NCI-H146 treated with DMSO at 0.1 percent for 48 hours (cell line): ENCODE data around the gene PRR5.
"Not testable (repeated sequence)": the region's sequence is repeated elsewhere in the genome, so short reads cannot be mapped to it uniquely, and the experiment has no call there.

Source experiments
- DNase-seq: peaks from one replicate; lab custom pipeline; 2025; ENCODE audit not compliant: unreplicated experiment; lab: John Stamatoyannopoulos, UW

PRR5 gene, protein sequence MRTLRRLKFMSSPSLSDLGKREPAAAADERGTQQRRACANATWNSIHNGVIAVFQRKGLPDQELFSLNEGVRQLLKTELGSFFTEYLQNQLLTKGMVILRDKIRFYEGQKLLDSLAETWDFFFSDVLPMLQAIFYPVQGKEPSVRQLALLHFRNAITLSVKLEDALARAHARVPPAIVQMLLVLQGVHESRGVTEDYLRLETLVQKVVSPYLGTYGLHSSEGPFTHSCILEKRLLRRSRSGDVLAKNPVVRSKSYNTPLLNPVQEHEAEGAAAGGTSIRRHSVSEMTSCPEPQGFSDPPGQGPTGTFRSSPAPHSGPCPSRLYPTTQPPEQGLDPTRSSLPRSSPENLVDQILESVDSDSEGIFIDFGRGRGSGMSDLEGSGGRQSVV

DNA sequence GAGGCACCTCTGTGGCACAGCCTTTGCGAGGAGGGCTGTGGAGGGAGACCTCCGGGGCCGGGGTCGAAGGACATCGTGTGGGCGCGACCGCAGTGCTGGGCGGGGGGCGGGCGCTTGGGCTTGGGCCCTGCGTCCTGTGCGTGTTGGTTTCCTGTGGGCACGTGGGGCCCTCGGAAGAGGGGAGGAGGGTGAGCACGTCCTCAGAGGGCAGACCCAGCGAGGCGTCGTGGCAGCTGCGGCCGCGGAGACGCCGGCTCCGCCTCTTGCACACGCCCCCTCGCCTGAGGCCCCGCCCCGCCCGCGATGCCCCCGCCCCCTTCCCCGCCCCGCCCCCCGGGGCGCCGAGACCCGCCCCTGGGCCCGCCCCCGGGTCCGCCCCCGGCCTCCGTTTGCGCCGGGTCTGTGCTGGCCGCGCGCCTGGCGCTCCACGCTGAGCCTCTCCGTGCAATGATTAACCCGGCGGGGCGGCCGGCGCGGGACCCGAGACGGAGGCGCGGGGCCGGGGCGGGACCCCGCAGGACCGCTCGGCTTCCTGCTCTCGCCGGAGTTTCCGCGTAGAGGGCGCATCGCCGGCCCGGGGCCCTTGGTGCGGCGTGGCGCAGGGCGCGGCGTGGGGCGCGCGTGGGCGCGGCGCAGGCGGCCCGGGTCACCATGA is at the start of gene PRR5:
Gene PRR5, plus strand, starts transcription at position 381 of the 655 bp plus-strand sequence. Its CDS starts 271 bp downstream, at position 652.
- DNase-seq = peak; percentile 27

DNA sequence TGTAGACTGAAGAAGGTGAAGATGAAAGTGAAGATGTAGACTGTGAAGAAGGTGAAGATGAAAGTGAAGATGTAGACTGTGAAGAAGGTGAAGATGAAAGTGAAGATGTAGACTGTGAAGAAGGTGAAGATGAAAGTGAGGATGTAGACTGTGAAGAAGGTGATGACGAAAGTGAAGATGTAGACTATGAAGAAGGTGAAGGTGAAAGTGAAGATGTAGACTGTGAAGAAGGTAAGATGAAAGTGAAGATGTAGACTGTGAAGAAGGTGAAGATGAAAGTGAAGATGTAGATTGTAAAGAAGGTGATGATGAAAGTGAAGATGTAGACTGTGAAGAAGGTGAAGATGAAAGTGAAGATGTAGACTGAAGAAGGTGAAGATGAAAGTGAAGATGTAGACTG is 49.1 kb upstream of the PRR5 start:
- DNase-seq = not testable (repeated sequence)

DNA sequence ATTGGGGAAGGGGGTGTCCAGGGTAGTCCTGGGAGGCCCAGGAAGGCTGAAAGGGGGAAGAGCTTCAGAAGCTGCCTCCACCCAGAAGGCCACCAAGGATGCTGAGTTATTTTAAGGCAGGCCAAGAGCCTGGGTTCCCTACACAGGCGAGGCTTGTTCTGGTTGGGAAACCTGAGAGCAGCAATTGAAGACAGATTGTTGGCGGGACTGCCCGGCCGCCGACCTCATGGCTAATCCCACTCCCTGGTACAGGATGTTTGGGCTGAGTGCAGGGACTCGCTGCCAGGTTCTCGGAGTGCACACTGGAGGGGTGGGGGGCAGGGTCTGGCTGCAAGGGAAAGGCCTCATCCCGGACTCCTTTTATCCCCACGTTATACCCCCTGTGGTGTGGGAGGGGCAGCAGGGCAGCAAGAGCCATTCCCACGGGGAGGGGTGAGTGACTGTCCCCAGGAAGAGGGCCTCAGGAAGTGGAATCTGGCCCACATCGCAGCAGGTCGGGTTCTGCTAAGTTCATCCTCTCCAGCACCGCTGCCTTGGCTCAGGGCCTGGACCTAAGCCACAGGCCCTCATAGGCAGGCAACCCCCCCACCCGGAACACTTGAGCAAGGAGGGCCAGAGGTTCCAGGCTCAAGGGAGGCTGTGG is 43.6 kb upstream of the PRR5 start:
- no peak for DNase-seq

DNA sequence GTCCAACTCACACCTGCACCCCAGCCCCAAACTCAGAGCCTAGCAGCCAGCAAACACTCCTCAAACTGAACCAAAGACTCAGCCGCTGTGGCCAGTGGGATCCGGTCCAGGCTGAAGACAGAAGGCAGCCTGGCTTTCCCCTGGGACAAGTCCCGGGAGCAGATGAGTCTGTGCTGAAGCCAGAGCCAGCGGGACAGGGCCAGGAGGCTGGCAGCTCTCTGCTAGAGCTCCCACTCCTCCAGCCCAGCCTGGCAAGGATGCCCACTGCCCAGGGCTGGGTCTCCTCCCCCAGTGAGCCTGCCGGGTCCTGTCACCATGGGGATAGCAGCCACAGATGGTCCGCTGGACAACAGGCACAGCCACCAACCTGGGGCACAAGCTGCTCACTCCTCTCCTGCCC is 42.9 kb upstream of the PRR5 start:
- no peak for DNase-seq

DNA sequence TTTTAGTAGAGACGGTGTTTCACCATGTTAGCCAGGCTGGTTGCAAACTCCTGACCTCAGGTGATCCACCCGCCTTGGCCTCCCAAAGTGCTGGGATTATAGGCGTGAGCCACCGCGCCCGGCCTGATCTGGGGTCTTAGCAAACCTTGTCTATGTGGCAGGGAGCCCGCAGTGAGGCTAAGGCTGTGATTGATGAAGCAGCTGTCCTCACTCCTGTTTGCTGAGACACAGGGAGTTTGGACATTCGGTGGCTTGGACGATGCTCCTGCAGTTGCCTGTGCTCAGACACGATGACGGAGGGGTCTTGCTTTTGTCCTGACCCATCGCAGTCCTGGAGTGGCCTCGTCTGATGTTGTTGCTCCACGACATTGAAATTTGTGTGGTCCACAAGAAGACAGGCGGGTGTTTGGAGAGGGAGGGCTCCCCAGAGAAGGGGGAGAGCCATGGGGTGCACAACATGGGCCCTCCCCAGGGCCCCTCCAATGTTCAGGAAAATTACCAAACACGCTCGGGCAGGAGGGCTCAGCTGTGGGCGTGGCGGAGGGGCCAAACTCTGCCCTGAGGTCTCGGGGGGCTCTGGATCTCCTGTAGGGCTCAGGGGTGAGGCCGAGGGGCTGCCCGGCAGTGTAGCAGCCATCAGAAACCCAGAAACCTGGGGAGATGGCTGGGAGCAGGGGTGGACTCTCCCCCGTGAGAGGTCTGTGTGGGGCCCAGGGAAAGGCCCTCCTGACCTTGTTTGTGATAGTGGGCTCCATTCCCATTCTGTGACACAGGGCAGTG is 41.8 kb upstream of the PRR5 start:
- DNase-seq = no peak

DNA sequence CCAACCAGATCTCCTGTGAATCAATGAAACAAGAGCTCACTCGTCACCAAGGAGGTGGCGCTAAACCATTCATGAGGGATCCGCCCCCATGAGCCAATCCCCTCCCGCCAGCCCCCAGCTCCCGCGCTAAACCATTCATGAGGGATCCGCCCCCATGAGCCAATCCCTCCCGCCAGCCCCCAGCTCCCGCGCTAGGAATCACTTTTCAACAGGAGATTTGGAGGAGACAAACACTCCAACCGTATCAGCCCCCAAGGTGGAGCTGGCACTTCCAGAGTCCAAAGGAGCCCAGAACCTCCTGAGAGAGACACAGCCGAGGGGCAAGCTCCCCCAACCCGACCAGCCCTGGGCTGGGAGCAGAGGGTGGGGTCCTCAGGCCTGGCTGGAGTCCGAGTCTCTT is 40.9 kb upstream of the PRR5 start:
- no peak for DNase-seq

DNA sequence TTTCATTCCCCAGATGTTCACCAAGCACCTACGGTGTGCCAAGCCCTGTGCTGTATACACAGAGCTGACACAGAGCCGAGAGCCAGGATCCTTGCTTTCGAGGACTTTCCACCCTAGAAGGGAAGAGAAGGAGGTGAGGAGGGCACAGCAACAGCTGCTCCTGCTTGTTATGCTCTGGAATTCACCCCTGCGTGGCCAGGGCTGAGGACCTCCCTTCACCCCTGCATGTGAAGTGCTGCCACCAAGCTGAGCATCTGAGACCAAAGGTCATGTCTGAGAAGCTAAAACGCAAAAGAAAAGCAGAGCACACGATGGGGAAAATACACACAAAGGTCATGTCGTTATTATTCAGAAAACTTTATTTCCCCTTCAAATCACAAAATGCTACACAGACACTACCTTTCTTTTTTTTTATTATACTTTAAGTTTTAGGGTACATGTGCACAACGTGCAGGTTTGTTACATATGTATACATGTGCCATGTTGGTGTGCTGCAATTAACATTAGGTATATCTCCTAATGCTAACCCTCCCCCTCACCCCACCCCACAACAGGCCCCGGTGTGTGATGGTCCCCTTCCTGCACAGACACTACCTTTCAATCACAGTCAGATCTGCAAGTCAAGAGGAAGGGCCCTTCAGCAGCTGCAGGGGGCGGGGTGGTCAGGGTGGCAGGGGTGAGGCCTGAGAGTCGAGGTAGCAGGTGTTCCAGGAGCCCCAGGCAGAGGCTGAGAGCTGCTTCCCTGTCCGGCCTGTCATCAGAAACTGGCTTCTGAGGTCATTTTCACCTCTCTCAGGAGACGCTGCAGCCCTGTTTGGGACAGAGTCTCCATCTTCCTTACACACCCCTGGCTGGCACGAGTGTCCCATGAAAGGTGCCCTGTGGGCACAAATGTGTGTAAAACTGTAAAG is 40.1 kb upstream of the PRR5 start:
- no peak for DNase-seq

DNA sequence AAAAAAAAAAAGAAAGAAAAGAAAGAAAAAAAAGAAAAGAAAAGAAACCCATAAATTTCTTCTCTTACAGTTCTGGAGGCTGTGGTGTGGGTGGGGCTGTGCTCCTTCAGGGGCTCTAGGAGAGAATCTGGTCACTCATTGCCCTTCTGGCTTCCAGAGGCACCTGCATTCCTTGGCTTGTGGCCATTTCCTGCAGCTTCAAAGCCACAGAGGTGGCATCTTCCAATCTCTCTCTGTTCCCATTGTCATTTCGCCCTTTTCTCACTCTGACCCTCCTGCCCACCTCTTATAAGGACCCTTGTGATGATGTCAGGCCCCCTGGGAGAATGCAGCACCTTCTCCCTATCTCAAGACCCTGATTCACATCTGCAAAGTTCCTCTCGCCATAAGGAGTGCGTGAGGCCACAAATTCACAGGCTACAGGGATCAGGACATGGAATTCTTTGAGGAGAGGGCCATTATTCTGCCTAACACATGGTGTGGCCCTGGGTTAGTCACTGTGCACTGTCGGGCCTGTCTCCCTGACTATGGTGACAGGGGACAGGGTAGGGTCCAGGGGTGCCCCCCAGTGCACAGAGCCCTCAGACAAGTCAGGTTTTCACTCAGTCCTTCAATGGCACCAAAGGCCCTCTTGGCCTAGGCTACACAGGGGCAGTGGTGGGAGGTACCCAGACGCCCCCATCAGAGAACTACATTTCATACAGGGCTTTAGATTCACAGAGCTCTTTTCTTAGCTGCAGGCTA is 38.6 kb upstream of the PRR5 start:
- DNase-seq = no peak

DNA sequence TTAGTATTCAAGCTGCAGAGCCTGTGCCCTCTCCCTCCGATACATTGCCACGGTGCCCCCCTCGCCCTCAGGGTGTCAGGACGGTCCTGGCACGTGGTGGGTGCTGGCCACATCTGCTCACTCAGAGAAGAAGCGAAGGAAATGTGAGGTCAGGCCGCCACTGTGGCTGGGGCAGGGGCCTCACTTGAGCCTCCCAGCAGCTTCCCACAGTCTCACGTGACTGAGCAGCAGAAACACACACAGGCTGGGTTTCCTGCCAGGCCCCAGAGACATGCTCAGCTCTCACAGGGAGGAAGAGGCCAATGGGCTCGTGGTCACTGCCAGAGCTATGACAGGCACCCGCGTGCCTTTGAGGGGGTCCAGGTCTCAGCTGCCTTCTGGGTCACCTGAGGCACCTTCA is 37.9 kb upstream of the PRR5 start:
- no peak for DNase-seq

DNA sequence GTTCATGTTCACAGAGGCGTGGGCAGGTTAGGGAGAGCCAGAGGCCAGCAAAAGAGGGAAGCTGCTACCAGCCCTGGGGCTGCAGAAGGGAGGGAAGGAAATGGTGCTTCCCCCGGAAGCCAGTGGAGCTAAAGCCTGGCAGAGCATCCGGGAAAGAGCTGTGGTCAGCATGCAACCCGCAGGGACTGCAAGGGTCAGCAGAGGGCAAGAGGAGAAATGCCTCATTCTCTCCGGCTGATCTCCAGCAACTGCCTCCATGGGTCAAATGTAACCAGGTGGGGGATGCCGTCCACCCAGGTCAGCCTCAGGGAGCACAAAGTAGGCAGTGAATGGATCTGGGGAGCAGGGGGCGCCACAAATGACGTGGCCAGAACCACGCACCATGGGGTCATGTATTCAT is 36.9 kb upstream of the PRR5 start:
- no peak for DNase-seq

DNA sequence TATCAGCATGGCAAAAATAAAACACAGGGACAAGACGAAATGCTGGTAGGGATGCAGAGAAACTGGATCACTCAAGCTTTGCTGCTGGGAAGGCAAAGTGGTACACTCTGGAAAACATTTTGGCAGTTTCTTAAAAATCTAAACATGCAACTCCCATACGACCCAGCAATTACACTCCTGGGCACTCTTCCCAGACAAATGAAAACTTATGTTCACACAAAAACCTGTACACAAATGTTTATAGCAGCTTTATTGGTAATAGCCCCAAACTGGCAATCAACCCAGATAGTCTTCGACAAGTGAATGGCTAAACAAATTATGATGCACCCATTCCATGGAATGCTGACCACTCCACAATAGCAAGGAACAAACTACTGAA is 35.8 kb upstream of the PRR5 start:
- no peak for DNase-seq

DNA sequence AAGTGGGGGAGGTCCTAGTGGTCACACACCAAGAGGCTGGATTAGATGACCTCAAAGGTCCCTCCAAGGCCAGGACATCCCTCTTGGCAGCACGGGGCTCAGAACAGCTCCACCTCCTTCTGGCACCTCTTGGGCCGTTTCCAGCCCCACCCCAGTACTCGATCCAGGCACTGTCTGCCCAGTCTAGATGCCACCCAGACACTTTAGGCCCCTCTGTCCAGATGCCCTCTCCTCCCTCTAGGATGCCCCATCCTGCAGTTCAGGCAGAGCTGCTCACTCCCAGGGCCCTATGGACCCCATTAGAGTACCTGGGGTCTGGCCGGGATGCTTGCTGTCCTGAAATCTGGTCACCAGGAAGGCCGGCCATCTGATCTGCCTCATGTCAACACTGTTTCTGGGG is 34.7 kb upstream of the PRR5 start:
- no peak for DNase-seq

DNA sequence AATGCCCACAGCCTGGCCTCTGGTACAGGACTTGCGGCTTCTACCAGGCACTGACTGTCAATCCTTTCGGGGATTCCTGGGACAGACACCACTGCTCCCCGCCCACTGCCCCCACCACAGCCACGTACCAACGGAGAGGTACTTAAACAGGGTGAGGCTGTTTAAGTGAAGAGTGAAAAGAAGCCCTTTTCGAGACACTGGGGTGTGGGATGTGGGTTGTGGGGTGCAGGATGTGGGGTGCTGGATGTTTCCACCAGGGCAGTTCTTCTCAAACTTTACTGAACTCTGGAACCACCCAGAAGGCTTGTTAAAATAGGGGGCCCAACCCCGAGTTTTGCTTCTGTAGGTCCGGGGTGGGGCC is 34.2 kb upstream of the PRR5 start:
- no peak for DNase-seq

DNA sequence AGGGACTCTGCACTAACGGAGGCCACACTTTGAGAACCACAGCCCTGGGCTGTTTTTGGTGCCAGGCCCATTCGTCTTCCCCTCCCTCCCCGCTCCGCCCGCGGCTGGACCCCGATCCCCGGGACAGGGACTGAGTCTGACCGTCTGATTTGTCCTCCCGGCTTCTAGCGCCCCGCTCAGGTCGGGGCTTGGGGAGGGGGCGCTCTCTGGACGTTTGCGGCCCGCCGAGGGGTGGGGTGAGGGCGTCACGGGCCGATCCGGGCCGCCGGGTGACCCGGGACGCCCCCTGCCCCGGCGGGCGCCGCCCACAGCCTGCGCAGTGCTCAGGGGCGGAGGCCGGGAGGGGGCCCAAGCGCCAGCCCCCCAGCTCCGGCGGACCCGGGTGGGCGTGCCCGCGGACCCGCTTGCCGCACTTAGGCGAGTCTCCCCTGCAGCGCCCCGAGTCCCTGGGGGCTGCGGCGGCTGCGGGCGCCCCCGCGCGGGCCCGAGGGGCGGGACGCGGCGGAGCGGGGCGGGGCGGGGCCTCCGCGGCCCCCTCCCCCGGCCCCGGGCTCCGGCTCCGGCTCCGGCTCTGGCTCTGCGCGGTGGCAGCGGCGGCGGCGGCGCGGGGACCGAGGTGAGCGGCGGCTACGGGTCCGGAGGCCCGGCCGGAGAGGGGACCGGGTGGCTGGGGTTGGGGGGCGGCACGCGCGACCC is 33.7 kb upstream of the PRR5 start:
- no peak for DNase-seq

DNA sequence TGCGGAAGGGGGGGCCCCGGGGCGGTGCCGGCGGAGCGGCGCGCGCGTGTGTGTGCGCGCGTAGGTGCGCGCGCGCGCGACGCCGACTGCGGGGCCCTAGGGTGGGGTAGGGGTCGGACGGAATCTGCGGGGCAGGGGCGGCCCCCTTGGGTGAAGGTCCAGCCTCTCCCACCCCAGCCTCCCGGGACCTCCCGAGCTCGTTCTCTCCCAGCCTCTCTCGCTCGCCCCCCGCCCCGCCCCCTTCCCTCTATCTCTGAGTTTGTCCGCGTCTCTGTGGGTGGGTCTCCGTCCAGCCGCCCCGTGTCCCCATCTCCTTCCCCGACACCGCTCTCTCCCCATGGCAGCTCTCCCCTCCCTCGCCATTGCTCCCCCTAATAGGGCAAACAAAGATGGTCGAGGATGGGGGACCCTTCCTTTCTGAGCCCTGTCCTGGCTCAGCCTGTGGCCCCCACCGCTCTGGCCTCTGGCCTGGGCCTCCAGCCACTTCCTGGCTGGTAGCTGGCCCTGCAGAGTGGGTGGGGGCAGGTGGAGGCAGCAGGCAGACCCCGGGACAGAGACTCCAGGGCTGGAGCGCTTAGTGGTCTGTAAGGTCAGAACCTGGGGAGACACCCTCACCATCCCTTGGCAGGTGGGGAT is 33.0 kb upstream of the PRR5 start:
- DNase-seq = no peak

DNA sequence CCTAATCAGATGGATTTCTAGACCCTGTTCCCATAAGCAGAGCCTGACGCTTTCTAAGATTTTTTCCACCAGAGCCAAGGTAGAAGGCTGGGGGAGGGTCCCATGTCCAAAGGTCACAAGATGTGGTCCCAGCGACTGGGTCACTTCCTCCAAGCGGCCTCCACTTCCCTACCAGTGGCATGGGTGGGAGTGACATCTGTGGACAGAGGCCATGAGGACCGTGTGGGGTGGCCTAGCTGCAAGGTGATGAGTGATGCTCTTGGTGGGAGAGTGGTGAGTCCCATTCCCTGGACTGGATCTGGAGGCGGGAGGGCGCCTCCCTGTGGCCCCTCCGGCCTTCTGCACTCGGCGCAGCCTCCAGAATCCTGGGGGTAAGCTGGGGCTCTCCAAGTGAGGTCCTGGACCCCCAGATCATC is 32.4 kb upstream of the PRR5 start:
- no peak for DNase-seq

DNA sequence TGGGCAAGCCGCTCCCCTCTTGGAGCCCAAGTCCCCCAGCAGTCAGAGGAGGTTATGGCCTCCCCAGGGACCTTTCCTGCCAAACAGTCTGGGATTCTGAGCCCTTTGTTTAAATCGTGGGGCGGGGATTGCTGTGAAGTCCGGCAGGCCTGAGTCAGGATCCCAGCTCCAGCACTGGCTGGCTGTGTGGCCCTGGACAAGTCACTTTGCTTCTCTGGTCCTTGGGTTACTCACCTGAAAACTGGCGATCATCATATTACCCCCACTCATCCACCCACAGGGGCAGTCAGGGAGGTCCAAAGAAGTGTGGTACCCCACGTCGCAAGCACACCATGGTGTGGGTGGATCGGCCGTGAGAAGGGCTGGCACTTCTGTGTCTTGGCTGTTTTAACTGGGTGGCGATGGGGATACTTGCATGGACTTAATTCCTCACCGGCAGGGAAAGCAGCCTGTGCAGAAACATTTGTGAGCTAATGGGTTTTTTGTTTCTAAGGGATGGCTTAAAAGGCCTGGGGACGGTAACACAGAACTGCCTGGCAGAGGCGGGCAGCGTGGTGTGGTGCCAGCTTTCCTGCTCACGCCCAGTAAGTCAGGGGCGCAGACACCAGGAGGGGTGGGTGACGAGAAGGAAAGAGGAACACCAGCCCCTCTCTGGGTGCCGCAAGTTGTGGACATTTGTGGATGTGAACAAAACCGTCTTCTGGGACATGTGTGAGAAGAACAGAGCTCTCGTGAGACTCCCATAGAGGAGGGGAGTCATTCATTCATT is 31.6 kb upstream of the PRR5 start:
- DNase-seq = no peak

DNA sequence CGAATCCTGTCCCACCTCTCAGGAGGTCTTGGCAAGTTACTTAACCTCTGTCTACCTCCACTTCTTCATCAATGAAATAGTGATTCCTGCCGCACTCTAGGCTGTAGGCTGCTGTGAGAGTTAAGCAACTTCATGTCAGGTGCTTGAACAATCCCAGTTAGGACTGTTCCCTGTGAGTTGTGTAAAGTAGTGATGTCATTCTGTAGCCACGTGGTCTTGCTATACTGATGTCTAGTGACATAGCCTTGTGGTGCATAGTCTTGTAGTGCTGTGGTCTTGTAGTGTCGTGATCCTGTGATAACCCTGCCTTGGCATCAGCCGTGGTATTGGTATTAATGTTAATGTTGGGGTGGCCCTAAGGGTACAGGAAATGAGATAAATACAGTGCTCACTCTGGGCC is 30.3 kb upstream of the PRR5 start:
- no peak for DNase-seq
